Neuron (in vitro differentiated cells): ENCODE results near the gene INTS15.

Experiments used
- H2AFZ ChIP-seq: one replicate; pipeline ENCODE4 v1.6.1; 2013; ENCODE audit warnings: low read depth, mild to moderate bottlenecking, inconsistent platforms, low read length, moderate library complexity
- H3K27me3 ChIP-seq: one replicate; pipeline ENCODE4 v1.6.1; 2013; ENCODE audit warnings: low read length; ENCODE audit not compliant: insufficient read depth
- H3K36me3 ChIP-seq: one replicate; pipeline ENCODE4 v1.6.1; 2013; ENCODE audit warnings: low read length; ENCODE audit not compliant: insufficient read depth
- H3K4me1 ChIP-seq: one replicate; pipeline ENCODE4 v1.6.1; 2013; ENCODE audit warnings: low read length; ENCODE audit not compliant: insufficient read depth
- H3K4me3 ChIP-seq: 2 replicates; pipeline ENCODE4 v1.5.1; 2013; ENCODE audit warnings: mild to moderate bottlenecking, low read length, moderate library complexity
- H3K9me3 ChIP-seq: one replicate; pipeline ENCODE4 v1.6.1; 2013; ENCODE audit warnings: low read length

INTS15 gene

GRCh38 chr7:6589829-6590644 is at the start of gene INTS15:
Gene INTS15, plus strand, starts transcription at chr7:6590021. Its CDS starts 263 bp downstream, at chr7:6590284.
- Histone ChIP-seq H3K27me3 (no peaks in the 10 kb centered on the region), H3K4me1 (peaks cover 10% of the 10 kb centered on the region), H2AFZ (peak within 1 kb of the TSS; percentile 90), H3K36me3 (peaks cover 31% of the 10 kb centered on the region), H3K9me3 (no peaks in the 10 kb centered on the region), H3K4me3 (peak within 1 kb of the TSS; percentile 68)

- Histone ChIP-seq H3K4me3 (no peak overlapping the region), H2AFZ (no peak overlapping the region), H3K27me3 (peaks cover 3% of the 10 kb centered on the region), H3K9me3 (no peaks in the 10 kb centered on the region), H3K4me1 (no peaks in the 10 kb centered on the region), H3K36me3 (no peaks in the 10 kb centered on the region)
Measured at GRCh38 chr7:6542368-6542767, 47.5 kb upstream of the INTS15 start.

DNA sequence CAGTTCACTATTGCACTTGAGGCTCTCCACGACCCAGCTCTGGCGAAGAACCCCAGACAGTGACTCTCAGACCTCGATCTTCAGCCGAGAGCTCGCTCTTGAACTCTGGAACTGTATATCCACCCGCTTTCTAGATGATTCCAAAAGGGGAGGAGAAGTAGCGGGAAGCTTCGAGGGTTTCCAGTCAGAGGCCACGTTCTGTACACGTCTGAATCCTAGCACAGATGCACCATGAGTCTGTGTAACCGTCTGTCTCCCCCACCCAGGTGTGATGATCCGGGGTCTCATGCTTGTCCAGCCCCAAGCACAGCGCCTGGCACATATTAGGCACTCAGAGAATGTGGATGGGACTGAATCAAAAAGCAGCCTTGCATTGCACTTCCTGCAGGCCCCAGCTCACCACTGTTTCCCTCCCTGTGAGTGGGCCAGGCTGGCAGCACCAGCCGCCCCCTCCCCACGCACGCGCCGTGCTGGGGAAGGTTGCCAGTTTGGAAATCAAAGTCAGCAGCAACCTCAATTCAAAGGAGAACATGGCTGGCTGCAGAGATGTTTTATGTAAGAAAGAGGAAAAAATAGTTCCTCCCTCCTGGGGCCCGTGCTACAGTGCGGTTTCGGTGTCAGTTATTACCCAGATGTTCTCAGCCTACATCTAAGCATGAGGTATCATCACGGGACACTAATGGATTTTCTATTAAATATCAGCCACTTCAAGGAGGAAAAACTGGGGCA is 44.3 kb upstream of the INTS15 start:
- no peak overlapping the region for H2AFZ ChIP-seq
- H3K4me1 ChIP-seq = no peaks in the 10 kb centered on the region
- no peak overlapping the region for H3K4me3 ChIP-seq
- no peaks in the 10 kb centered on the region for H3K27me3 ChIP-seq
- no peaks in the 10 kb centered on the region for H3K36me3 ChIP-seq
- no peaks in the 10 kb centered on the region for H3K9me3 ChIP-seq

DNA sequence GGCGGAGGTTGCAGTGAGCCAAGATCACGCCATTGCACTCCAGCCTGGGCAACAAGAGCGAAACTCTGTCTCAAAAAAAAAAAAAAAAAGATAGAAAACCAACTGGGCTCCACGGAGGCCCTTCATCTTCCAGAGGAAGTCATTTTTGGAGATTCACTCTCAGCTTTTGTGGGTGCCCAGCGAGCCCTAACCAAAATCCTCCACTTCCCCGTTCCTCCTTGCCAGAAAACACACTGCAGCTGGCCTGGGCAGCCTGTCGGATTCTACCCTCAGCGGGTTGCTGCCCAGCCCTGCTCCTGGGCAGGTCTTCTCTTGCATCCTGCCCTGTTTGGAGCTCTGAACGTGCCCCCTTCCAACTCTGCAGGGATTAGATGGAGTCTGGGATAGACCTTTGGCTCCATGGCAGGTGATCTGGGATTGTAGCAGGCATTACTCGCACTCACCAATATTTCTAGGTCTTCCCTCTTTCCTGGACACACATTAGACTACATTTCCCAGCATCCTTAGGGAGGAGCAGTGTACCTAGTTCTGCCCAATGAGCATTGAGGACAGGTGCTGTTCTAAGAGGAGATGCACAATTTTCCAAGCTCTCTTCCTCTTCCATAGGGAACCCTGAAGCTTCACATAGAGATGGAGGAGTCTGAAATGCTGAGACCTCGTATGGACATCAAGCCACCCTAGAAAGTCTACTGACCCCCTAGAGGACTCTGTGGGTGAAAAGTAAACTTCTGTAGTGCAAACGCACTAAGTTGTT is 43.1 kb upstream of the INTS15 start:
- Histone ChIP-seq H3K27me3 (no peaks in the 10 kb centered on the region), H2AFZ (no peak overlapping the region), H3K36me3 (no peaks in the 10 kb centered on the region), H3K4me1 (no peaks in the 10 kb centered on the region), H3K4me3 (no peak overlapping the region), H3K9me3 (no peaks in the 10 kb centered on the region)

GRCh38 chr7:6547400-6547799 is 42.4 kb upstream of the INTS15 start:
- H3K4me1 ChIP-seq = no peaks in the 10 kb centered on the region
- H3K4me3 ChIP-seq = no peak overlapping the region
- no peaks in the 10 kb centered on the region for H3K27me3 ChIP-seq
- H3K9me3 ChIP-seq = no peaks in the 10 kb centered on the region
- no peaks in the 10 kb centered on the region for H3K36me3 ChIP-seq
- no peak overlapping the region for H2AFZ ChIP-seq

- Histone ChIP-seq H3K9me3 (no peaks in the 10 kb centered on the region), H2AFZ (no peak within 1 kb of the TSS), H3K27me3 (no peaks in the 10 kb centered on the region), H3K4me3 (no peak within 1 kb of the TSS), H3K4me1 (no peaks in the 10 kb centered on the region), H3K36me3 (no peaks in the 10 kb centered on the region)
Measured at GRCh38 chr7:6551016-6551511, 38.8 kb upstream of the INTS15 start, which contains the start of gene GRID2IP. Gene GRID2IP, minus strand, starts transcription at chr7:6551461. Its CDS starts 25 bp downstream, at chr7:6551436.

DNA sequence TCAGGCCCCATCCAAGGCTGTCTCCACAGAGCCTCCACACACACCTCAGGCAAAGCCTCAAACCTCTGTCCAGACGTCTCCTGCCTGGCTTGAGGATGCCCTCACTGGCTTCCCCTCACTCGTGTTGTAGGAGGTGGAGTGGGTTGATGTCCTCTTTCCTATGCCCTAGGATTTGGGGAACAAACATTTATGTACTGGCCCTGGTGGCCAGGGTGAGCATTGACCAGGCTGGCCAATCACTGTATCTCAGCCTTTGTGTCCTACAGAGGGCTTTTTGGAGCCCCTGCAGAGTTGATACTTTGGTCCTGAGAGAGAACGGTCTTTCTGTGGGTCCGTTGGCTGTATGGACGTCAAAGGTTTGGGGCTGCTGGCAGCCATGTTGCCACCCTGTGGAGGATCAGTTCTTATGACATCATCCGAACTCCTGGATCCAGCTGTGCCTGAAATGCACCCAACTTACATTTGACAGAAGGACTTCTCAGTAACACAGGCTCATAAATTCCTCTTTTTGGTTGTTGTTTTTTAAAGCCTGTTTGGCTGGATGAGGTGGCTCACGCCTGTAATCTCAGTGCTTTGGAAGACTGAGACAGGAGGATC is 36.3 kb upstream of the INTS15 start:
- Histone ChIP-seq H3K4me3 (no peak overlapping the region), H3K27me3 (no peaks in the 10 kb centered on the region), H3K4me1 (no peaks in the 10 kb centered on the region), H3K36me3 (no peaks in the 10 kb centered on the region), H2AFZ (no peak overlapping the region), H3K9me3 (no peaks in the 10 kb centered on the region)

GRCh38 chr7:6554848-6555247 is 35.0 kb upstream of the INTS15 start:
- H3K4me1 ChIP-seq = no peaks in the 10 kb centered on the region
- H2AFZ ChIP-seq = no peak overlapping the region
- H3K27me3 ChIP-seq = no peaks in the 10 kb centered on the region

DNA sequence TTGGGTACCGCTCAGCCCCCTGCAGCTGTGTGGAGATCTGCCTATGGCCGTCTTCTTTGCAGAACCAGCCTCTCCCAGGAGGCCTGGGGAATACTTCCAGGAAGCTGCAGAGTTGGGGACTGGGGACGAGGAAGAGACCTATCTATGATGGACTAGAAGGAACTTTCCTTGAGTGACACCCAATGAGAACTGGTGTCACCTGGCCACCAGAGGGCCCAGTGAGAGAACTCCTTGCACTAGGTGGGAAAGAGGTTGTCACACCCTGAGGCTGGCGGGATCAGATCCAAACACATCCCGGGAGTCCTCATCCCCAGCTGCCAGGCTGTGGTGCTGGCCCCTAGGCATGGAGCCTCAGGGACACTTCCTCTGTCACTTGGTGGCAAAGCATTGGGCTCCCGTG is 33.6 kb upstream of the INTS15 start:
- Histone ChIP-seq H2AFZ (no peak overlapping the region), H3K27me3 (no peaks in the 10 kb centered on the region), H3K4me1 (no peaks in the 10 kb centered on the region), H3K4me3 (no peak overlapping the region), H3K9me3 (no peaks in the 10 kb centered on the region), H3K36me3 (no peaks in the 10 kb centered on the region)

More at GRCh38 chr7:6554848-6555247, 35.0 kb upstream of the INTS15 start:
- H3K36me3 ChIP-seq = no peaks in the 10 kb centered on the region
- no peak overlapping the region for H3K4me3 ChIP-seq
- no peaks in the 10 kb centered on the region for H3K9me3 ChIP-seq

DNA sequence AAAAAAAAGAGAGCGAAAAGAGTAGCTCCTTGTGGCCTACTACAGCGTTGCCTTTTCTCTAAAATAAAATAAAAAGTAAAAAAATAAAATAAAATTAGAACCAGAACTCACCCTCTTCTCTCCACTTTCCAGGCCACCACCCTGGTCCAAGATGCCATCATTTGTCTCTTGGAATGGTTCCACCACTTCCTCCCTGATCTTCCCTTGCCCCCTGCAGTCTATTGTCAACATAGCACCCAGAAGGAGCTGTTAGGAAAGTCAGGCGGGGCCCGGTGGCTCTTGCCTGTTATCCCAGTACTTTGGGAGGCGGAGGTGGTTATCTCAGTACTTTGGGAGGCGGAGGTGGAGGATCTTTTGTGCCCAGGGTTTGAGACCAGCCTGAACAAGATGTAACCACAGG is 31.0 kb upstream of the INTS15 start:
- Histone ChIP-seq H3K4me3 (no peak overlapping the region), H3K9me3 (no peaks in the 10 kb centered on the region), H3K36me3 (no peaks in the 10 kb centered on the region), H3K27me3 (no peaks in the 10 kb centered on the region), H2AFZ (no peak overlapping the region), H3K4me1 (no peaks in the 10 kb centered on the region)

DNA sequence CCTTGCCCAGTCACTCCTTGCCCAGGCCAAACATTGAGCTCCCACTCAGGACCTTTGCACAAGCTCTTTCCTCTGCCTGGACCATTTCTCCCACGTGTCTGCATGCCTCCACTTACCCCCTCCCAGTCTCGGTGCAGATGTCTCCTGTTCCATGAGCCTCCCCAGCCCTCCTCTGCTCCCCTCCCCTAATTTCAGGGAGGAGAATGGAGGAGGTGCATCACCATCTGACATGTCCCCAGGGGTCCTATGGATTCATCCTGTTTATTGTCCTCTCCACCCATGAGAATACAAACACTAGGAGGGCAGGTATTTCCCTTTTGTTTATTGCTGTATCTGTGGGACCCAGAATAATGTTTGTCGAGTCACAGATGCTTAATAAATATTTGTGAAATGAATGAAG is 29.9 kb upstream of the INTS15 start:
- H3K36me3 ChIP-seq = no peaks in the 10 kb centered on the region
- H3K9me3 ChIP-seq = no peaks in the 10 kb centered on the region
- no peak overlapping the region for H2AFZ ChIP-seq
- no peaks in the 10 kb centered on the region for H3K4me1 ChIP-seq
- no peak overlapping the region for H3K4me3 ChIP-seq
- no peaks in the 10 kb centered on the region for H3K27me3 ChIP-seq

GRCh38 chr7:6562106-6562505 is 27.7 kb upstream of the INTS15 start:
- no peaks in the 10 kb centered on the region for H3K4me1 ChIP-seq
- no peak overlapping the region for H3K4me3 ChIP-seq
- no peaks in the 10 kb centered on the region for H3K27me3 ChIP-seq
- no peaks in the 10 kb centered on the region for H3K36me3 ChIP-seq
- no peaks in the 10 kb centered on the region for H3K9me3 ChIP-seq
- no peak overlapping the region for H2AFZ ChIP-seq
